Measurements from ENCODE around the gene MRAS.

The MRAS gene

DNA sequence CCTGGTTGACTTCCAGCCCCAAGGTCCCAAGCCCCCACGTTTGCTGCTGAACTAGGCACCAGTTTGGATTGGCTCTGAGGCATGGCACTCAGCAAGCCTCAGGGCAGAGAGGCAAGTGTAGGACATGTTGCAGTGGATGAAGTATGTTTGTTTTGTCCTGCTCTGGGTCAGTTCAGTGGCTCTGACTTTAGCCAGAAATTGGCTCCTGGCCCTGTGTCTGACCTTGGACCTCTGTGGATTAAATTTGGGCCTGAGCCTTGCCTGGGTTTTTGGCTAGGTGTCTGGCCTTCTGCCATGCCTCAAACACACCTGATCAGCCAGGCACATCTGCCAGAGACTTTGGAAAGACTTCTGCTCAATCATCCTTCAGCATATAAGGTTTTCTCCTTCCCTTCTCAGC lies 3.6 kb upstream of the MRAS start:
- DNase-seq, result no peak

DNA sequence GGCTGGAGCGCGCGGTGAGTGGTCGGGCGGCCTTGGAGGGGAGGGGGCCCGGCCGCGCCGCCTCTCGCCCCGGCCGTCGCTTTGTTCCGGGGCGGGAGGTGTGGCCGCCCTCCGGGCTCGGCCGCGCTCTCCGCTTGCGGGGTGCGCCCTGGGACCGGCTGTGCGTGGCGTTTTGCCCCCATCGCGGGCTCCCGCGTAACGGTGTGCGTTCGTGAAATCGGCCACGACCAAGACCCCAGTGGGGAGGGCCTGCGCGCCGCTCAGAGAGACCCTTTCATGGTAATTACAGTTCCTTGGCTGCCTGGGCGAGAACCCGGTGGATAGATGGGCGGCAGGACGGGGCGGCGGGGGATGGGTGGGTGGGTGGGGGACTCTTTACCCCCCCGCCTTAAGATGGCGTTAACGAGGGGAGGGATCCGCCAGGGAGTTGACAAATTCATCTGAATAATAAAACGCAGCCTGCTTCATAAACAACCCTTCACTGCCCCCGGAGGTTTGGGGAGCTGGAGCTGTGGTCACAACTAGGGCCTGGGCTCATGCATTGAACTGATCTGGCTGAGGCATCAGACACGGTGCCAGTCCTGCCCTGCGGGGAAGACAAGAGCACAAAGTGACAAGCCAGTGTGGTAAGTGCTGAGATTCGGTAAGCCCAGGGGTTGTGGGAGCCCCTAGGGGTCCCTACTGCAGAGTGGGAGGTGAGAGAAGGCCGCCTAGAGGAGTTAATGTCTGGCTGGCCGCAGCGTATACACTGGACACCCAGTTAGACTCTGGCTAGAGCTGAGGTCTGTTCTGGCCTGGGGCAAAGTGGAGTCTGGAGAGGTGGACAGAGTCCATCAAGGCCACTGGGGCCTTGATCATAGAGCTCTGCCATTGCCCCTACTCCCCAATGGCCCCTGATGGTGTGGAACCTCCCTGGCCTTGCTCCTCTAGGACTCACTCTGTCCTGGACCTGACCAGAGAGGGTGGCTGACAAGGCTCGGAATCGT lies 668 bp downstream of the MRAS start:
- peak; percentile 35 for DNase-seq

DNA sequence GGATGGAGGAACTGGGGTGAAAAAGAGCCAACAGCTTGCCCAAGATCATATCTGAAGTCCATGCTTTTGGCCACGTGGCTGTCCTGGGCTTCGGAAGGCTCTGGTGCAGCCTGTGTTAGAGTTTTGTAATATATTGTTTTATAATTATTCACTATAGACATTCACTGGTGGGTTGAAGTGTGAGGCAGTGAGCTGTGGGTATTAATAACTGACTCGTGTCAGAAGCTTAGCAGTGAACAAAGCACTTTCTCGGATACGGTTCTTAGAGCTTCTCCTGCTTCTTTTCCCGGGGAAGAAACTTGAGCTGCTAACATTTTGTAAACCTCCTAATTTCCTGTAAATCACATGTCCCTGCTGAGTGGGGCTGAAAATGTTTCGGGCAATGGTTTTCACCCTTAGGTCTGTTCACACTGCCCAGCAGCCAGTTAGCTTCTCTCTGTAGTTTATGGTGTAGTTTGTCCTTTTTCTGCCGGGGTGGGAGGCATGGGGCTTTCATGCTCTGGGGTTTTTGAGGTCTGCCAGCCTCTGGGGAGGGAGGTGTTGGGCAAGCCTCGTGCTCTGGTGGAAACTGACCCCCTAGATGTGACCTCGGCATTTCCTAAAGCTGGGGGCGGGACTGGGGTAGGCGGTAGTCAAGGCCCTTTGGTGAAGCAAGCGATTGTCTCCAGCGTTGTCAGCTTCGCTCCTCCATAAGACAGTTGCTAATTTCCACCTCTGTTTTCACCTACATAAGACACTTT lies 1.7 kb downstream of the MRAS start:
- no peak for DNase-seq

DNA sequence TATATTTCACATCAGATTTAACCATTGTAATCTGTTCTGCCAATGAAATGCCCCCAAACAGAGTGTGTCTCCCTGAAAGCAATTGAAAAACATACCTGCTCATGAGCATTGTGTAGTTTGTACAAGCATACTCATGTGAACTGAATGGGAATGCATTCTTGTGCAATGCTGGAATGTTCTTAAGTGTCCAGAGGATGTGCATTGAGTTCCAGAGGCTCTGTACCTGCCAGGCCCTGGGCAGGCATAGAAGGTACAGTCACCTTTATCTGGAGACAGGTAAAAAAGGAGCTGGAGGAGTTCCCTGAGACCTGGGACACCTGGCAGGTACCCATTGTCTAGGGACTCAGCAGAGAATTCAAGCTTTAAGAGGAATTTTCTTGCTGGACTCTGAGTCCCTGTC lies 2.8 kb downstream of the MRAS start:
- no peak for DNase-seq

DNA sequence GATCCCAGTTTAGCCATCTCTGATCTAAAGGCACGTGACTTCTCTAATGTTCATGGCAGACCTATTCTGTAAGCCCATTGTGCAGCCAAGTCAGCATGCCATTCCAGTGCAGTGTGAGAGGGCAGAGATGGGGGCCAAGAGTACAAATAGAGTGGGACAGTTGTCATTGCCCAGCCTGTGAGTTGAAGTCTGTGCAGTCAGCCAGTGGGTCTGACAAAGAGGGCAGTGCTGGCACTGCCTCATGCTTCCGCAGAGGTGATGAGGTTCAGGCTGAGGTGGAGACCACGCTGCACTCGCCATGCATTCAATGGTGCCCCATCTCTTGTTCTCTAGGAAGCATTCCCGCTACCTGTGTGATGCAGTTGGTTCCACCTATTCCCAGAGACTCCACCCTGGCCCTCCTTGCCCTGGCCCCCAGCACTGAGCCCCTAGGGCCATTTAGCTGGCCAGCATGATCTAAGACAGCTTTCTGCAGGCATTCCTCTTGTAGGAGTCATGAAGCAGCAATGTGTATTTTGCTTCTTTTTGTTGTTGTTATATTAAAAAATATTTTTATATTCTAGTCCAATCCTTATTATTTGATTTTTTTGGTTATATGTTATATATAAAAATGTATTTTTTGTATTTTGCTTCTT lies 3.7 kb downstream of the MRAS start:
- DNase-seq, result no peak

DNA sequence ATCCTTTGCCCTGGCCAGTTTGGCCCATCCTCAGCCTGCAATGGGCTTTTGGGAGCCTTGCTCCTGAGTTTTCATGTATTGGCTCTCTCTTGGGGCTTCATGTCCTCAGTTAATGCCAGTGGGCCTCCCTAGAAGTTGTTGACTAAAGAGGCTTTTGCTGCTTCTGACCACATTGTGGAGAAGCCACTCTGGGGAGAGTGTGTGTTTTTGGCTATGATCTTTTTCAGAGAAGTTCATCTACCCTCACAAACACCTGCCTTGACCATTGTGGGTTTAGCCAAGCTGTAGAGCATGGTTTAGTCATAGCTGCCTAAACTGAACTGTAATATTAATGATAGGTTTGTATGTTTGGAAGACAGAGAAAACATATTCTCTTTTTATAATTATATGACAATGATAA lies 6.0 kb downstream of the MRAS start:
- no peak for DNase-seq

DNA sequence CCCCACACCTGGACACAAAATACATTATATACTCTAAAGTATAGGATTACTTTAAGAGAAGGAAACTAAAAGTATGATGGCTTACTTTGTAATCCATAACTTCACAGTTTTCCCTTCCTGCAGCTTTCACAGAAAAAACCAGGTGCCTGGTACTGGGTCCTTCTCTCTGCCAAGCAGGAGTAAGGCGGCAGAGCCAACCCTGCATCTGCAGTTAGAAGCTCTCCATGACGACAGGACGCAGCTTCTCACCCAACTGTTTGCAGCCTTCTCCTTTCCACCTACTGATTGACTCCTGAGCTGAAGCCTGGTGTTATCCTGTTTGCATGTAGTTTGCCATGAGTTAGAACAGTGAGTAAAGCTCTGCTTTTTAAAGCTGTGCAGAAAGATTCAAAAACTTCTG lies 6.7 kb downstream of the MRAS start:
- DNase-seq, result no peak

DNA sequence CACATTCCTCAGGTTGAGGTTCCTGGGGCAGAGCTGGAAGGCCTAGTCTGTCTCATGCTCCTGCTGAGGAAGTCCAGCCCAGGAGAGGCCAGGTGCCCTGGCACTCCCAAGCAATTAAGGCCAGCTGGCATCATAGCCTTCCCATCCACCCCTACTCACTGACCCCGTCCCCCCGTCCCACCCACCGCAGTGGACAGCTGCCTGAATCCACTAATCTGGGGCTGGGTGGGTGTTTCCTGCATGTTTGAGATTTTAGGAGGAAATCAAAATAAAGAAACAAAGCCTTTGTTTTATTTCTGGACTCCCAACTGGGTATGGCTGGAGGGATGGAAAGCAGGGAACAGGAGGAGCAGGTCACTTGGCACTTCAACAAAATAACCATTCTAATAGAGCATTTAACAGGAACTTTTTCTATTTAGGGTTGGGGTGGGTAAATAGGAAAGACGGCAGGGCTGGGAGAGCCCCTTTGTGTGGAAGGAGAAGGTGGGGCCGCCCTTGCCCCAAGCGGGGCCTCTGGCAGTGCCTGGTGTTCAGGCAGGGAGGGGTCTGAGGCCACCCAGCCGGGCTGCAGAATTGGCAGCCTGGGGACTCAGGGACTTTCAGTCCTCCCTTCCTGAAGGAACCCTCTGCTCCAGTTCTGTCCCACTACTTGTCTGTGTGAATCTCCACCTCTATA lies 8.5 kb downstream of the MRAS start:
- no peak for DNase-seq

DNA sequence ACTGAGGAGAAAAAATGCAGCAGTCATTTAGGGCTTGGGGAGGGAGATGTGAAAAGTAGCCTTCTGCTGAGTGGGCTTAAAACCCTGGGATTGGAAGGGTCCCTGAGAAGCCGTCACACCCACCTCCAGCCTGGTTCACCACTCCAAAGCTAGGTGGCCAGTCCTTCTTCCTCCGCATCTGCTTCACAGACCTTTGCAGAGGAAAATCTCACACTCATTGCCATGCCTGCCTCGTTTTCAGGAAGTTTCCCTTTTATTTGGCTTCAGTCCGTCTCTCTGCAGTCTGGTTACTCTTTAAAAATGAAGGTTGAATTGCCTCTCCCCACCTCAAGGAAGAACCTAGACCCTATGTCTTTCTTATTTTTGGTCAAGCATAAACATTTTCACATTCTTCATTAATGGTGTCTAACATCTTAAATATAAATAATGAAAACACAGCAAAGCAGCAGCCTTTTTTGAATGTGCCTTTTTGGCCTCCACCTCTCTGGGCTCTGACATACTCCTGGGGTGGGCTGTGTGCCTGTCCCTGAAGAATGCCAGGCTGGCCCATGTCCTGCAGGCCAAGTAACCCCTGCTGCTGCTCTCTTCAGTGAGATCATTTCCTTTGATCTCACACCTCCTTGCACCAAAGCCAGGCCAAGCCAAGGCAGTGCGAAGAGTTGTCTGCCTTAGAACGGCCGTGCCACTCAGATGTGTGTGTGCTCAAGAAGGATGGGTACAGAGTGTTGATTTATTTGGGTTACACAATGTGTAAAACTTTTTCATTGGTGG lies 11.0 kb downstream of the MRAS start:
- DNase-seq, result no peak

DNA sequence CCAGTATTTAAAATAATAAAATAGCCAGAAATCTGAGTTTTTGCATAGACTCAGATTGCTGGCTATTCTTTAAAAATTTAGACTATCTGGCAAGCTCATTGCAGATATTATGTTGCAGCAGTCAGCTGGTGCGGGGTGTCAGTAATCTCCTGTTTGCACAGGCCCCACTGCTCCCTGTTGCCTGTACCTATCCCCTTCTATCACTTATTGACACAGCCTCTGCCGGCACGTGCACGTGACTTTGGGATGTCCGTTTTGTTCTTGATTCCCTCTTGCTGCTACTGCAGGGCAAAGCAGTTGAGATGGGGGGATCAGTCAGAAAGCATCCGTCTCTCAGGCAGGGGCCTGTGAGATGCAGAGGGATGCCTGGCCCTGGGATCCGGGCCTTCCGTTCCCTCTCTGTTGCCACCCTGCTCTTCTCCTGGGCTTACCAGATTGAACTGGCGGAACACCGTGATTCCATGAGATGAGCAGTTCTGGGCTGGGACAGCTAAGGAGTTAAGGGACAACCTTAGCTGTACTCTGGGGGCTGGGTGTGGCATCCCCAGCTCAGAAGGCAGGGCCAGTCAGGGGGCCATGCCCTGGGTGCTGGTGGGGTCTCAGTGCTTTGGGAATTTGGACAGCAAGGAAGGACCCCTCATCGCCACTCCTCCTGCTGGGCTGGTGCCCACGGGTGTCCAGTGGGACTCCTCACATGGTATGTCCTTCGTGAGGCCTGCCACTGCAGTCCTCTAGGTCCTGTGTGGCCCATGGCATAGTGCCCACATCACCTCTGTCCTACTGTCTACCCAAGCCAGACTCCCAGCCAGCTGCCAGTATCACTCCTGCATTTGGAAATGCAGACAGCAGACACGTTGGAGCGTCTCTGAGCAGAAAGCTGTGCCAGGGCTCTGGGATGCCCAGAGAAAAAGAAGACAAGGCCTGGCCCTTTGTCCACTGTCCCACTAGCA lies 11.8 kb downstream of the MRAS start:
- no peak for DNase-seq

DNA sequence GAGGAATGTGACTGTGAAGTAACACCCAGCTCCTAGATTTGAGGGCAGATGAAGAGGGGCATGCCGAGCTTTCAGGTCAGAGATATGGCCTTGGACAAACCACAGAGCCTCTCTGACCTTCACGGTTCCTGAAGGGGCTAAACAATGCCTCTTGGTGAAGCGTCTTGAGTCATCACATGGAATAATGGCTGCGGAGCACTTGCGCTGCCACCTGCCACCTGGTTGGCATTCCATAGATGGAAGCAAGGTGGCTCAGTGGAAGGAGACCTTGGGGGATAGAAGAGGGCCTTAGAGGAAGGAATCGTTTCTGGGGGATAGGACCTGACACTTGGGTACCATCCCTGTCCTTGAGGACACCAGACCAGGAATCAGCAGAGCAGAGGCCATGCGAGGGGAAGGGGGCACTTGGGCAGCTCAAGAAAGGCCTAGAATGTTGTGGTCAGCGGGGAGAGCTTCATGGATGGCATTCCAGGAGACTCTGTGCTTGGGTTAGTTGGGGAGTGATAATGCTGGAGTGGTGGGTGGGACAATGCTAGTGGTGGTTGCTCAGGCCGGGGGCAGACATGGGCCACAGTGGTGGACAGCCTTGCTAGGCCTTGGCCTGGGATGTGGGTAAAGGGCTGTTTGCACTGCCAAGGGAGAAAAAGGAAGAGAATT lies 12.6 kb downstream of the MRAS start:
- no peak for DNase-seq

DNA sequence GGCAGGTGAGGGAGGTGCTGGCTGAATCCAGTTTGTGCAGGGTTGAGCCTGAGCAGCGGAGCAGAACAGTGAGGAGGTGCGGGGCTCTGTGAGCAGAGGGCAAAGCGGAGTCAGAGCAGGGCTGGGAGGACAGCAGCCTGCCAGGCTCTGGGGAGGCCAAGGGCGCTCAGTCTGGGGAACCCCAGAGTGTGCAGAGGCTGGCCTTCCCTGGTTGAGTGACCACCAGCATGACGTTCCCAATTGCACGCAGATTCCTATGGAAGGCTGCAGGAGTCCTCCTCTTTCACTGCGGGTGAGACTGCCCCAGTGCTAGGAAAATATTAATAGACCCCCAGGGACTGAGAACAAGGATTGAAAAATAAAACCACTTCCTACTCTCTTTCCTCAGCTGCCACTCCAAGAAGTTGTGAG lies 13.2 kb downstream of the MRAS start:
- no peak for DNase-seq

DNA sequence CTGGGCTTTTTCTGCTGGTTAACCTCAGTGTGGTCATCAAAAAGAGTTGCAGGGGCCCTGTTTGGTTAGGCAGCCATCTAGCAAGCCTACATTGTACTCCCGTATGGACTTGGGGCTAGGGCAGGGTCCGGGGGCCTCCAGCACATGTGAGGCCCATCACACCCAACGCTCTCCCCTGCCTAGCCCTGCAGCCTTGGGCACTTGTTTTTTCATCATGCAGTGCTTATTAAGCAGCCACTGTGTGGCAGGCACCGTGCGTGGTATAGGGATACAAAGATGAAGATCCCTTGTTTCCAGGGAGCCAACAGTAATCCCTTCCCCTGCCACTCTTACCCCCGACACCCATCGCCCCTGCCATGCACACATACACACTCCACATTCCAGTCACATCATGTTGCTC lies 14.2 kb downstream of the MRAS start:
- DNase-seq, result no peak

DNA sequence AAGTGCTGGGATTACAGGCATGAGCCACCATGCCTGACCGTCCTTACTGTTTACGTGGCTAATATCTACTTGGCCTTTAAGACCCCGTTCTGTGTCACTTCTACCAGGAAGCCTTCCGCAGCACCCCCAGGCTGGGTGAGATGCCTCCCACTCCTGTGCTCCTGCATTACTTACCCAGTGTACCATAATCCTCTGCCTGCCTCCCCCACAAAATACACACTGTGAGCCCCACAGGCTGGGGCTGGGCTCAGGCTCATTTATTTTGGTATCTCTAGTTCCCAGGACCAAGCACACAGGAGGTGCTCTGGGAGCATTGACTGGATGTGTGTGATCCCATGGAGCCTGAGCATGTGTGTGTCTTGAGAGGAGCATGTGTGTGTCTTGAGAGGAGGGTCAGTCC lies 14.9 kb downstream of the MRAS start:
- DNase-seq, result no peak

DNA sequence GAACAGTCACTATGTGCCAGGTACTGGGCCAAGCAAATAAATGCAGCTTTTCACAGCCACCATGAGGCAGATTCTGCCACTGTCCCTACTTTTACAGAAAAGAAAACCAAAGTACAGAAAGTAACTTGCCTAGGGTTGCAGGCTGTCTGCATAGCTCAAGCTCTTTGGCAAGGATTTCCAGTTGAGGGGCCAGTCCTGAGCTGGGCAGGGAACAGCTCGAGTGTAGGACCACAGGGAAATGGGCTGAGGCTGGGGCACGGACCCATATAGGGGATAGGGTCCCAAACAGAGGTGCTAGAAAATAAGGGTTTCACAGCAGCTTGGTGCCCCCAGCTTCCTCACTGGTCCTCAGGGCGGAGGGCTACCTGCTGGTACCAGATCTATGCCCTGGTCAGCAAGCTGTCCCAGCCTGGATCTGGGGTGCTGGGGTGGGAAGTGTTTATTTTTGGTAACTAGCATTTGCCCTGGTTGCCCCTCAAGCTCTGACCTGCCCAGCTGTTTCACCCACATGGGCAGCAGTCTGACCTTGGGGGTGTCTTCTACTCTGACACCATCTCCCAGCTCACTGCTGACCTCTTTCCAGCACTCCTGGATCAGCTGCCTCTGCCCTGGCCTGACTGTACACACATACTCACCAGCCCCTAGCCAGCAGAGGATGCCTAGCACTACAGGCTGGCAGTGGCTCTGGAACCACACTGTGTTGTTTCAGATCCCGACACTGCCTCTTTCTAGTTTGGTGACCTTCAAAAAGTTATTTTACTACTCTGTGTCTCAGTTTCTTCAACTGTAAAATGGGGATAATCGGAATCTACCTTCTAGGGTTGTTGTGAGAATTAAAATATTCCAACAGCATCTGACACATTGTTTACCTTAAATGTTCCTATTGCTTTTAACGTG lies 16.2 kb downstream of the MRAS start:
- no peak for DNase-seq

DNA sequence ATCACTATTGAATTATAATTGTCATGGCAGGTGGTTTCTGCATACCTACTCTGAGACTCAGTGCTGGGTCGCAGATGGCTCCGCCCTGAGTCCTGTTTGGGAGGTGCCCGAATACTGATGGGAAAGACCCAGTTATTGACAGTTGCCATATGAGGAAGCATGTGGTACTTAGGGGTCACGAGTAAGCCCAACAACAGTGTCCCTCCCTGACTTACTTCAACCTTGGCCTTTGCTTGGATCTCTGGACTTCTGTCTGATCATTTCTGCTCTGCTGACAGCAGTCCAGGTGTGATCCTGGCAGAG lies 16.8 kb downstream of the MRAS start:
- DNase-seq, result no peak

DNA sequence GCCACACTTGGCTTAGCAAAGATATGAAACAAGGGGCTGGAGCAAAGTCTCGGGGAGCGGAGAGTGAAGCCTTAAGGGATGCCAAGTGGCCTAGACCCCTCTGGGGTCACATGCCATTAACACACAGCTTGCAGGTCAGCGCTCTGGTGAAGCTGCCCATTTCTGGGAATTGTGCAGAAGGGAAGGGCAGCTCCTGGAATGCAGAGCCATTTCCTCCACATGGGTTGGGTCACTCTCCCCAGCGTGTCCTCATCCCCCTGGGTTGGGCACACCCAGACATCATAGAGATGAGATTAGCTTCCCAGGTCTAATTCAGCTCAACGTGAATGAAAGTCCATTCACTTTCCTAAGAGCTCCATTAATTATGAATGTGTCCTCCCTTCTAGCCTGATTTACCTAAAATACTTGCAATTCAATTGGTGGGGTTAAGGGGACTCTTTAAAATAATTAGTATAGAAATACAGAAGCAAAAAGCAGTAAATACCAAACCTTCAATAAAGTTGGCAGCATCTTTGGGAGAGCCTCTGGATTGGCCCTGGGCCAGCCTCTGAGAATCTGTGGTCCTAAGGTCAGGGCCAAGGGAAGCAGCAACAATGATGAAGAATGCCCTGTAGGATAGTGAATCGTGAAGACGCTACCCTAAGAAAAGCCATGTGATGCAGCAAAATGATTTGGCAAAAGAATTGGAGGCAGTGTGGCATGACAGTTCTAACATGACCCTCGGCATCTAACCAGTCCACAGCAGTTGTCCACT lies 17.8 kb downstream of the MRAS start:
- DNase-seq, result no peak

DNA sequence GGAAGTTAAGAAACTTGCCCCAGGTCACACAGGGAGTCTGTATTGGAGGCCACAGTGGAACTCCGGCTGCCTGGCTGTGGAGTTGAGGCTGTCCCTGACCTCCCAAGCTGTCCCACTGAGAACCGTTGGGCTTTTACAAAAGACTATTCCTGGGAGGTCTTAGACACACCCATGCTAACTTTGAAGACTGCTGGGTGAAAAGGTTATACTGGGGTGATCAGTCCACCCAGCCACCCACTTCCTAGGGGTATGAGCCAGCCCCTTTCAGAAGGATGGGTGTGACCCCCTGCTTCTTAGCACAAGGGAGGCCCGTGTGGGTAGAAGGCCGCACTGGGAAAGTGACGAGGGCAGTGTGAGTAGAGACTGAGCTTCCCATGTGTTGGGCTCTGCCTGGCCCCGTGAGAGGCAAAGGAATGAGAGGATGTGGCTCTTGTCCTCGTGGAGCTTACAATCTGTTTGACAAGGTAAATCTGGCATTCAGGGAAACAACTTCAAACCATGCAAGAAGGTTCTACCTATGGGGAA lies 19.0 kb downstream of the MRAS start:
- no peak for DNase-seq

DNA sequence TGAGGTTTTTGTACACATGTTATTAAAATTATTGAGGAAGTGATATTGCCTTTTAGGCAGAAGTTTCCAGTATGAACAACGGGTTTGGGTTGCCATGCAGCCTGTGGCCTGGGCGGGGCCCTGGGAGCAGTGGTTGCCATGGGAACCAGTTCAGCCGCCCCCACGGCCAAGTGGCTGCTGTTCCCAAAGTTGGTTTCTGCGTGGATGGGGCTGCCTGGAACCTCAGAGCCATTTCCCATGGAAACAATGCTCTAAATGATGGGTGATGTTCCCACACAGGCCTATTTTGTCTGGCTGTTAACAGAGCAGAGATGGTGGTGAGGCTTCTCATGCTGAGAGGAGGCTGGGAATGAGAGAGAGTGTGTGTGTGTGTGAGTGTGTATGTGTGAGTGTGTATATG lies 19.5 kb downstream of the MRAS start:
- DNase-seq, result no peak
